LNCAP (cell line): Measurements from ENCODE around the gene PITPNM3.

ENCODE experiments used
- TF ChIP-seq, protein P1 (sequence below): fragments of 450-650 bp; IDR thresholded peaks from 2 replicates; pipeline ENCODE4 v1.5.1; 2017; ENCODE audit warnings: mild to moderate bottlenecking

Gene PITPNM3

DNA sequence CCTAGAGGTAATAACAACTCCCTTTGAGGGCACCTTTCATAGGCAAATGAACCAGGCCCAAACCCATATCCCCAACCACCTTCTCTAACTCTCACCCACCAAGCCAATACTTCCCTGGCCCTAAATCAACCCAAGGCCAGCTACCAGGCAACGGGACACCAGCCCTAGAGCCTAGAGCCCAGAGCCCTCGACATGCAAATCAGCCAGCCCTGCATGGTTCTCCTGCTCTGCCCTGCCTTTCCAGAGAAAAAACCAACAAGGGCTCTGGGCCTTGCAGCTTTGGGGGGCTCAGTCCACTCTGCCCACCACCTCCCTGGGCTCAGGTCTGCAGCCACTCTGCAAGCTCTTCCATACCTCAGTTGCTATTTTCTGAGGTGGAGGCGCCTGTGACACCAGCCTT is 55.0 kb downstream of the PITPNM3 start:
- TF ChIP-seq, protein P1, sequence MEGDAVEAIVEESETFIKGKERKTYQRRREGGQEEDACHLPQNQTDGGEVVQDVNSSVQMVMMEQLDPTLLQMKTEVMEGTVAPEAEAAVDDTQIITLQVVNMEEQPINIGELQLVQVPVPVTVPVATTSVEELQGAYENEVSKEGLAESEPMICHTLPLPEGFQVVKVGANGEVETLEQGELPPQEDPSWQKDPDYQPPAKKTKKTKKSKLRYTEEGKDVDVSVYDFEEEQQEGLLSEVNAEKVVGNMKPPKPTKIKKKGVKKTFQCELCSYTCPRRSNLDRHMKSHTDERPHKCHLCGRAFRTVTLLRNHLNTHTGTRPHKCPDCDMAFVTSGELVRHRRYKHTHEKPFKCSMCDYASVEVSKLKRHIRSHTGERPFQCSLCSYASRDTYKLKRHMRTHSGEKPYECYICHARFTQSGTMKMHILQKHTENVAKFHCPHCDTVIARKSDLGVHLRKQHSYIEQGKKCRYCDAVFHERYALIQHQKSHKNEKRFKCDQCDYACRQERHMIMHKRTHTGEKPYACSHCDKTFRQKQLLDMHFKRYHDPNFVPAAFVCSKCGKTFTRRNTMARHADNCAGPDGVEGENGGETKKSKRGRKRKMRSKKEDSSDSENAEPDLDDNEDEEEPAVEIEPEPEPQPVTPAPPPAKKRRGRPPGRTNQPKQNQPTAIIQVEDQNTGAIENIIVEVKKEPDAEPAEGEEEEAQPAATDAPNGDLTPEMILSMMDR: no peak

DNA sequence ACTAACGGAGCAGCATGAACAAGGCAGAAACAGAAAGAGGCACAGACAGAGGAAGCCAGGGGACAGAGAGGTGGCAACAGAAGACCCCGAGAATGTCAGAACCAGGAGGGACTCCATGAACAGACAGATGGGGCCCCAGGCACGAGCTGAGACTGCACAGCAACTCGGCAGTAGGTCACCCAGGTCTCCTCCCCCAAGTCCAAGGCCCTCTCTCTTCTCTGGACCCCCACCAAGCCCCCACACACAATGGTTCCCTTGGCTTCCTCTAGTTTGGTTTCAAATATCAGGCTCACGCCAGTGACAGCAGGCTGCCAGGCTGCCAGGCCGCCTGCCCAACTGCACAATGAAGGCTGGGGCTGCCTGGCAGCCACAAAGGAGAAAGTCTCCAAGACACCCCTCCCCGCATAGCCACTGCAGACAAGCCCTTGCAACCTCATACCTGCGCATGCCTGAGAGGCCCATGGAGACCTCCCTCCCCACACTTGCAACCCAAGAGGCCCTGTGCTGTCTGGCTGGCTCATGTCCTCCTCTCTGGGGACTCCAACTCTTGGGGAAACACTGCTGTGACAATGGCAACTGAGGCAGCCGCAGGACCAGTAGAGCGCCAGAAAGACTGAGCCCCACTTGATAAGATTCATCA is 57.3 kb downstream of the PITPNM3 start:
- TF ChIP-seq, protein P1: no peak

DNA sequence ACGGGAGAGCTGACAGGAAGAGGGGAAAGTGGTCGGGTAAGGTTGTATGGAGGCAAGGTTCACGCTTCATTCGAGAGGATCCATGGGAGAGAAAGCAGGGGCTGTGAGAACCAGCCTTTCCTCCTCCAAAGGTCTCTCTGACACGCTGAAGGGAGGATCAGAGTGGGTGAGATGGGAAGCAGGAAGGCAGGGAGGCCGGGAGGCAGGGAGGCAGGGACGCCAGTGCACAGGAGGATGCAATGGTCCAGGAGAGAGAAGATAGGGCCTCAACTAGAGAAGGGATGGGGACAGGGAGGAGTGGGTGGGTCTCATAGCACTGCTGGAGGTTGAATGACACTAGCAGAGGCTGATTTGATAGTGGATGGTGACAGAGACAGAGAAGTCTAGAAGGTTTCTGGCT is 58.0 kb downstream of the PITPNM3 start:
- TF ChIP-seq, protein P1: no peak

DNA sequence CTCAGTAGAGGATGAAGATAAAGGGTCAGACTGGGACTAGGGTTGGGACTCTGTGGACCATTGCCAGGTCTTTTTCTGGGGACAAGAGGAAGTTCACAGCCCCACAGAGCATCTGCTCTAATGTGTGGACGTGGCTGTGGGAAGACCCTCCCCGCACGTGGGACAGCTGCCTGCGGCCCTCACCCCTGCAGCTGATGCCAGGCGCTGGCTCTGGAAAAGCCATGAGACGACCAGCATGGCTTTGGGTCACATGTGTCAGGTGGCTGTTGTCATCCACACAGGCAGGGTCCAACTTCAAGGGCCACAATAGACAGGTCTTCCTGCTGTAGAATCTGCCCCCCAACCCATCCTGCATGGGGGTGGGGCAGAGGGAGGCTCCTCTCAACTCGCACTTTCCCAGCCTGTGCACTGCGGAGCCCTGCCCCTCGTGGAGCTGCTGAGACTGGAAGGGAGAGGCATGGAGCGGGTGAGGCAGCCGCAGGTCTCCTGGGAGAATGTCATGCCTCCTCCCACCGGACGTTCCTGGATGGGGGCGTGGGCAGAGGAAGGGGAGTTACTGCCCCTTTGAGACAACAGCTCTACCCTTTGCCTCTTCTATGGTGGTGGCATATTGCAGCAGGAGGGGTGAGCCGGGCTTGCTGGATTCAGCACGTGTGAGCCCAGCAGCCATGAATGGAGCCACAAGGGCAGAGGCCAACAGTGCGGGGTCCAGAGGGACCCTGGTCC is 58.7 kb downstream of the PITPNM3 start:
- TF ChIP-seq, protein P1: no peak

DNA sequence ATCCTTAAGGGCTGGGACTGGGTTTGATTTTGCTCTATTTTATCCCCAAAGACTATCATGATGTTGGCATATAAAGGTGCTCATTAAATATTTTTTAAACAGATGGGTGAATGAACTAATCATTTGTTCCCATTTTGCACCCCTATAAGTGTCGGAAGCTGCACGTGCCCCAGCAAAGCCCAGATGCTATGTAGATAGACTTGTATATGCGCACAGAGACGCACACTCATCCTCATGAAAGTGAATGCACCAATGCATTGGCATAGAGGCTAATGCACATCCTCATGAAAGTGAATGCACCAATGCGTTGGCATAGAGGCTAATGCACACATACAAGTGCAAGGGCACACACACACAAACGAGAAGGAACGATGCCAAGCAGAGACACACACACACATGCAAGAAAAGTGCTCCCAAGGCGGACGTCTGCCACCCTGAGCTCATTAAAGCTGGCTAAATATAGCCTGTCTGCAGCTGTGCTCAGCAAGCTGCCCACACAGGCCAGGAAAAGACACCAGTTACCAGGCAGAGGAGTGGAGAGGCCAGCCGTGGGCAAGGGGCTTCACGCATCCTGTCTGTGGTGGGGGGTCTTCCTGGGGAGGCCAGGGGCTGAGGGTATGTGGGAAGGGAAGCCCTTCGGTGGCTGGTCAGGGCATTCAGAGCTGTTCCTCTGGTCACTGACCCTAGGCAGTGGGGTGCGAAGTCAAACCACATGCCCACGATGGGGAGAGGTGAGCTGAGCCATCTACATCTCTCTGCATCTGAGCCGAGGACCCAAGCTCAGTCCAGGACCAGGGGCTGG is 59.5 kb downstream of the PITPNM3 start:
- TF ChIP-seq, protein P1: no peak

DNA sequence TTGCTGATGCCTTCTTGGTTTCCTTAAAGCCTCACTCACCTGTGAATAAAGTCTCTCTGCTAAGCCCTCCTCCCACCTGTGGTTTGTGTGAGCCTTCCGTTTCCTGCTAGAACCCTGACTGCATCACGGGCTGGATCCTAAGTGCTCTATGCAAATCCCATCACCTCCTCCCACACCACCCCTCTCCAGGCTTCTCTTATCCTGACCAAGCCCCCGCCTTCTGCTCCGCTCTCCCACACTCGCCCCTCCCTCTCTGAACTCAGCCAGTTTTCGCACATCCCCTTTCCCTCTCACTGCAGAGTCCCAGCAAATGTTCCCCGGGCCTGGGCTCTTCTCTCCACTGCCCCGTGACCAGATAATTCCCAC is 60.3 kb downstream of the PITPNM3 start:
- TF ChIP-seq, protein P1: no peak

DNA sequence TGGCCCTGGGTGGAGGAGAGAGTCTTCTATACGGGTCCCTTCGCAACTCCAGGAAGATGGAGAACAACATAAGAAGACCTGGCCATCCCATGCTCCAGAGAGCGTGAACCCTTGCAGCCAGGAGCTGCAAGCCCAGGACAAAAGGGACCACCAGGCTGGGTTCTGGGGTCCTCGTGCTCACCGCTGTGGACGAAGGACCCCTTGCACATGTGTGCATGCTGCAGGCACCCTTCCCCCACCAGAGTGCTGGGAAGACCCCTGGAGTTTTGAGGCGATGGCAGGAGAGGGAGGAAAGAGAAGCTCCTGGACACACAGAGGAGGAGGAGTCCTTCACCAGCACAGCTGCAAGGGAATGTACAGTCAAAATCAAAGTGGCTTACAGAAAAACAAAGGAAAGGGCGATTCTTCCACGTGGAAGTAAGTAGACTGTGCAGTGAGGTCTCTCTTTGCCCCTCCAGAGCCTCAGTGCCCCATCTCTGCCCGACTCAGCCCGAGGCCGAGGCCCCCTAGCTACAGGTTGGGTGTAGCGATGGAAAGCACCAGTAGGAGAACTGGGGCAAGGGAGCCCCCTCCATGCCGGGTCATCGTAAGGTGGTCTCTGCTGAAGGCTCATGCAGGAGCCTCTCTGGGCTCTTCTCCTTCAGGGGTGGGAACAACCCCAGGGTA is 60.8 kb downstream of the PITPNM3 start:
- TF ChIP-seq, protein P1: no peak
